HG03439 (cell line): ENCODE results near the gene LRRC36.

Source experiments
- ATAC-seq: cut with Tn5 transposase; IDR thresholded peaks from one replicate; pipeline ENCODE4 v1.9.1; 2021; ENCODE audit warnings: mild to moderate bottlenecking, moderate library complexity; ENCODE audit not compliant: unreplicated experiment

Gene LRRC36

GRCh38 chr16:67421030-67421429, 94.4 kb downstream of the LRRC36 start:
- ATAC-seq = no peak

- no peak for ATAC-seq
Measured at GRCh38 chr16:67423015-67423414, 96.4 kb downstream of the LRRC36 start.

DNA sequence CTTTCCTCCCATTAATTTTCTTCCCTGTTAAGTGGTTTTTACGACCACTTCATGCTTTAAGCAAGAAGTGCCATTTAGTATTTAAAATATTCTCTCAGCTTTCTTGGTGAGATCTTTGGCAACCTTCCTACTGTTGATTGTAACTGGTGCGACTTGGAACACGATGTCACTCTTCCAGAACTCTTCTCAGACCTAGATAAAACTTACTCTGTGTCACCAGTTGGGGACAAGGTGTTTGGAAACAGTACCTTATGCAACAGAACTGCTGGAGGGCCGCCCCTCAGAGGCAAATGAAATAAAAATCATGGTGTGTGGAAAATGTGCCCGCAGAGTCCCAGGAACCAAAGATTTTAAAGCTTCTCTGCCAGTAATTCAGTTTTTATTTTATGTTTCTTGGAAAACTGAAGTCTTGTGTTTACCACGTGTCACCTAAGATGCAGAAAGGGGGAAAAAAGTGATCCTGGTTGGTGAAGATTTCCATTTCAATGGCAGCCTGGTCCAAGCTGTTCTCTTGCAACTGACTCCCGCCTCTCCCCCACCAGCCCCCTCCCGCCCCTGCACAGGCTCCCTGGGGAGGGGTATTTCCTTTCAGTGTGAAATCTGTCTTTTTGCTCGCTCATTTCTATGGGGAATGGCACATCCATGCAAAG, 97.1 kb downstream of the LRRC36 start:
- no peak for ATAC-seq

GRCh38 chr16:67424261-67424615, 97.6 kb downstream of the LRRC36 start:
- no peak for ATAC-seq

- ATAC-seq = no peak
Measured at GRCh38 chr16:67425061-67425460, 98.4 kb downstream of the LRRC36 start.

GRCh38 chr16:67425580-67425979, 99.0 kb downstream of the LRRC36 start:
- no peak for ATAC-seq

GRCh38 chr16:67426022-67426421, 99.4 kb downstream of the LRRC36 start:
- no peak for ATAC-seq

GRCh38 chr16:67426950-67427349, 100.3 kb downstream of the LRRC36 start:
- ATAC-seq = no peak

GRCh38 chr16:67428146-67428731, 101.6 kb downstream of the LRRC36 start:
- no peak for ATAC-seq

DNA sequence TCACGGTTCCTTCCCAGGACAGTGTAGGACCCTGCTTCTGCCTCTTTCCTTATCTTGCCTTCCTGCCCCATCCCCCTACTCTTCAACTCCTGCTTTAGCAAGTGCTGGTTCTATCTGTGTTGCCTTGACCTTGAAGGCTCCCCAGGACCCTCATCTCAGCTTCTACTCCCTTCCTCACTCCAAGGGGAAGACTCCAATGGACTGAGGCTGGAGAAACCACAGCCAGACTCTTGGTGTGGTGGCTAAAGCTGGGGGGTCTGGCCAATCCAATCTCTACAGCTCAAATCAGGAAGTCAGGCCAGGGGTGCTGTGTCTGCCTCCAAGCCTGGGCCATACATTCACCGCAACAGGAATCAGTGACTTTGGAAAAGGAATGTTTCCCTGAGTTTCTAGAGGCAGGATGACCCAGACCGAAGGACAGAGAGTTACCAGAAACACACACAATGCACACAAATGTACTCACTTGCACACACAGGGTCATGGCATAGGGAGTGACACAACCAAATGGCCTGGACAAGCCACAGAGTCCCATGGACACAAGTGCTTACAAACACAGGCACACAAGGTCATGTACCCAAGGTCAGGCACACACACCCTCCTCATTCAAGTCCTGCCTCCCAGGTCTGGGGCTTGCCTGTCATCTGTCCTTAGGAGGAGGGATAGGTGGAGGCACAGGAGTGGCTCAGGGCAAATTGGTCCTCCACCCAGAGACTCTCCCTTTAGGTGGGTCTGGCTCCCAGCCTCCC, 102.6 kb downstream of the LRRC36 start:
- ATAC-seq = no peak

DNA sequence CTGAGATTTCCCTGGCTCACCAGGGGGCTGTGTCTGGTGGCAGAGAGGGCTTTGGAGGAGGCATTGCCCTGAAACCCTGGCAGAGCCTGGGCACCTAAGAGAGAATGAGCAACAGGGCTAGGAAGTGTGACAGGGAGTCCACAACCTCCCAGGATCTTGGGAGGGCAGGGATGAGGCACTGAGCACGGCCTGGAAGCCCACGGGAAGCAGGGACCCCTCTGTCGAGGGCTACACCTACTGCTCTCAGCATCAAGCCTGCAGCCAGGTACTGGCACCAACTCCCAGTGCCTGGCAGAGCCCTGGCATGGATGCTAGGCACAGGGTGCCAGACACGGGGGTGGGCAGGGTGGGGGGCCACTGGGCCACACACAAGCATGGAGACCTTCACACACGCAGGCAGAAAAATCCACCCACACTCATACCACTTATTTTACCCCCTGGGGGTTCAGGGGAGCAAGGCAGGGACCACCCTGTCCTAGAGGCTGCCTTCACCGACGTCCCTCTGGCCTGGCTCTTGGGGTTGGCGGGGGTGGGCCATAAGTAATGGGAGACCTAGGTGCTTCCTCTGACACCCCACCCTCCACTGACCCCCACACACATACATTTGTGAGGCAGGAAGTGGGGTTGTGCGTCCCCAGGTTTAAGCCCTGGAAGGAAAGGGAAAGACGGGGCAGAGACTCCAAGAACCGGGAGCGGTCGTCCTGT, 103.3 kb downstream of the LRRC36 start:
- ATAC-seq = no peak

GRCh38 chr16:67430504-67430976, 103.9 kb downstream of the LRRC36 start:
- ATAC-seq = no peak

- ATAC-seq = no peak
Measured at GRCh38 chr16:67430977-67431774, 104.6 kb downstream of the LRRC36 start, which contains the start of gene HSD11B2. TSS of gene HSD11B2 (plus strand) at chr16:67431121. CDS start at chr16:67431249, 128 bp downstream.

GRCh38 chr16:67431775-67432505, 105.3 kb downstream of the LRRC36 start:
- no peak for ATAC-seq

DNA sequence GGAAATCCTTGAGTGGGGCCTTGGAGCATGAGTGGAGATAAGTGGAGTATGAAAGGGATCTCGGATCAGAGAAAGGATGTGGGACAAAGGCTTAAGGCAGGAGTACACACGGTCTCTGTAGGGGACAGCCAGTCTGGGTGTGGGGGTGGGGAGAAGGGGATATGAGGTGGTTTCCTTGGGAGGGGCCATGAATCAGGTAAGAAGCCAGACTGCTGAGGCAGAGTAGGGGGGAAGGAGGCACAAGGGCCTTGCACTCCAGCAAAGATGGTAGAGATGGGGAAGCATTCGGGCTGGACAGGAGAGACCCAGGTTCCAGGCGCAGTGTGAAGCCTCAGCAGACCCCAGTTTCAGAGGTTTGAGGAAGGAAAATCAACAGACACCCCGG, 105.9 kb downstream of the LRRC36 start:
- no peak for ATAC-seq

DNA sequence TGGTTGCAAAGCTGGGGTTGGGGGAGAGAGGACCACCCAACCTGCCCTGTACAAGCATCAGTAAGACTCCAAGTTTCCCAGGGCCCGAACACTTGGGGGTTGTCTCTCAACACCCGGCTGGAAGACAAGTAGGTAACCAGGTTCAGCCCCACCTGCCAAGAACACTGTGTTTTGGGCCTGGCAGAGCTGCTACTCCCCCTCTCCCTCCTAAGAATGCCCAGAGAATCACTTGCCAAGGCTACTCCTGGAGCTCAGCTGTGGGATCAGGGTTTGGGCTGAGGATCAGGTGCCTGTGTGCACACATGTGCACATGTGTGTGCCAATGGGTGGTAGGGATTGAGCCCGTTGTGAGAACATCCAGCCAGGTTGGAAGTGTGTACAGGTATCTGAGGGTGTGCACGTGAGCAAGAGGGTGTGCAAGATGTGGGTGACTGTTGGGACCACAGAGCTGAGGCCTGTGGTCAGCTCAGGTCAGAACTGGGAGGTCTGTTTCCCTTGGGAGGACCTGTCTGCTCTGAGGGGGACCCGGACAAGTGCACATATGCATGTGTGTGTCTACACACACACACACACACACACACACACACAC, 106.6 kb downstream of the LRRC36 start:
- ATAC-seq = no peak
